Glutamatergic neuron (in vitro differentiated cells): ENCODE data around the gene CYBA. TPM values are rescaled to one million over a fixed set of nuclear protein-coding genes. Genes with fewer than 3 reads are reported as not detected.

Experiments
- DNase-seq: peaks from one replicate; pipeline ENCODE4 v3.0.0; 2022
- H3K27ac Mint-ChIP-seq: one replicate; pipeline ENCODE4 v1.8.0; 2020; ENCODE audit warnings: mild to moderate bottlenecking, mixed read lengths, inconsistent platforms; ENCODE audit not compliant: unreplicated experiment
- H3K27me3 Mint-ChIP-seq: one replicate; pipeline ENCODE4 v1.8.0; 2020; ENCODE audit warnings: mild to moderate bottlenecking, moderate library complexity, mixed read lengths, inconsistent platforms; ENCODE audit not compliant: unreplicated experiment
- H3K36me3 Mint-ChIP-seq: one replicate; pipeline ENCODE4 v1.8.0; 2020; ENCODE audit warnings: mild to moderate bottlenecking, mixed read lengths, inconsistent platforms; ENCODE audit not compliant: unreplicated experiment
- H3K4me1 Mint-ChIP-seq: one replicate; pipeline ENCODE4 v1.8.0; 2020; ENCODE audit warnings: mild to moderate bottlenecking, low read depth, mixed read lengths, inconsistent platforms; ENCODE audit not compliant: unreplicated experiment
- H3K4me3 Mint-ChIP-seq: one replicate; pipeline ENCODE4 v1.8.0; 2020; ENCODE audit warnings: mild to moderate bottlenecking, mixed read lengths, inconsistent platforms; ENCODE audit not compliant: unreplicated experiment
- H3K9me3 Mint-ChIP-seq: one replicate; pipeline ENCODE4 v1.8.0; 2020; ENCODE audit warnings: mild to moderate bottlenecking, moderate library complexity, mixed read lengths, inconsistent platforms; ENCODE audit not compliant: unreplicated experiment
- CTCF ChIP-seq: fragments of 200-600 bp; sonication (generic); IDR thresholded peaks from one replicate; pipeline ENCODE4 v1.5.0; 2021; ENCODE audit not compliant: partially characterized antibody, unreplicated experiment
- total RNA-seq: library from RNA; stranded (reverse); fragmentation: NEBNext Ultra II Directional; extraction: Animal tissue kit (Norgen Biotek cat#: 25700); gene quantifications from one replicate; pipeline ENCODE4 v1.2.1, GENCODE V29; 2021; ENCODE audit not compliant: unreplicated experiment

The CYBA gene
- total RNA-seq, 1 donor from 2014 or later, result 28.7 TPM

GRCh38 chr16:88690341-88691128 is 39.7 kb upstream of the CYBA start:
- no peaks in the 10 kb centered on the region for H3K36me3 Mint-ChIP-seq
- no peak for TF ChIP-seq CTCF
- no peak overlapping the region for H3K27ac Mint-ChIP-seq

GRCh38 chr16:88688013-88688778 is 37.3 kb upstream of the CYBA start:
- Mint-ChIP-seq H3K4me3 (no peak overlapping the region), H3K9me3 (no peaks in the 10 kb centered on the region), H3K36me3 (no peaks in the 10 kb centered on the region), H3K27ac (no peak overlapping the region), H3K4me1 (peaks cover 1% of the 10 kb centered on the region), H3K27me3 (peaks cover 10% of the 10 kb centered on the region)
- no peak for DNase-seq
- TF ChIP-seq CTCF, result no peak

More at GRCh38 chr16:88690341-88691128, 39.7 kb upstream of the CYBA start:
- no peaks in the 10 kb centered on the region for H3K9me3 Mint-ChIP-seq
- H3K27me3 Mint-ChIP-seq, result peaks cover 5% of the 10 kb centered on the region
- no peaks in the 10 kb centered on the region for H3K4me1 Mint-ChIP-seq
- DNase-seq, result no peak
- no peak overlapping the region for H3K4me3 Mint-ChIP-seq

- TF ChIP-seq CTCF, result no peak
- peaks cover 10% of the 10 kb centered on the region for H3K27me3 Mint-ChIP-seq
Measured at GRCh38 chr16:88687676-88688012, 36.8 kb upstream of the CYBA start.

GRCh38 chr16:88687254-88687576 is 36.4 kb upstream of the CYBA start:
- no peak overlapping the region for H3K4me3 Mint-ChIP-seq
- peaks cover 10% of the 10 kb centered on the region for H3K27me3 Mint-ChIP-seq
- no peak for TF ChIP-seq CTCF
- H3K36me3 Mint-ChIP-seq, result no peaks in the 10 kb centered on the region
- no peak for DNase-seq
- H3K4me1 Mint-ChIP-seq, result peaks cover 1% of the 10 kb centered on the region
- no peaks in the 10 kb centered on the region for H3K9me3 Mint-ChIP-seq
- H3K27ac Mint-ChIP-seq, result no peak overlapping the region

More at GRCh38 chr16:88687676-88688012, 36.8 kb upstream of the CYBA start:
- Mint-ChIP-seq H3K9me3 (no peaks in the 10 kb centered on the region), H3K27ac (no peak overlapping the region), H3K36me3 (no peaks in the 10 kb centered on the region), H3K4me1 (peaks cover 1% of the 10 kb centered on the region), H3K4me3 (no peak overlapping the region)
- DNase-seq, result no peak
